ENCODE results near the gene AHDC1. TPM values are rescaled to one million over a fixed set of nuclear protein-coding genes. Genes with fewer than 3 reads are reported as not detected.

AHDC1 gene
- total and polyA plus RNA-seq, 9 of the 15 experiments (the other 6 are each of a cell fraction or from before 2014, with no cell fraction given) = 0.21 to 36.4 (median 4.7) TPM

DNA sequence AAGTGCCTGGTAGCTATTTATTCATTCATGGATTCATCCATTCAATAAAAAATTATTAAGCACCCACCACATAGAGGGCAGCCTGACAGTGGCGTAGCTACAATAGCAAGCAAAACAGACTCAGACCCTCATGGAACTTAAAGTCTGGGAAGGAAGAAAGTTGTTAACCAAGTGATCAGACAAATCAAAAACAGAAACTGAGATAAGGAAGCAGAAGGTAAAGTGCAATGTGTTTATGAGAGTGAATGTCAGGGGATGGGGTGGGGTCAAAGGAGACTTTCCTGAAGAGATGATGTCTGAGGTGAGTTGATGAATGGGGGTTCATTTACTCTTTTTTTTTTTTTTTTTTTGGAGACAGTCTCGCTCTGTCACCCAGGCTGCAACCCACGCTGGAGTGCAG is 111.1 kb downstream of the AHDC1 start (continued):
- TF ChIP-seq, protein P1, sequence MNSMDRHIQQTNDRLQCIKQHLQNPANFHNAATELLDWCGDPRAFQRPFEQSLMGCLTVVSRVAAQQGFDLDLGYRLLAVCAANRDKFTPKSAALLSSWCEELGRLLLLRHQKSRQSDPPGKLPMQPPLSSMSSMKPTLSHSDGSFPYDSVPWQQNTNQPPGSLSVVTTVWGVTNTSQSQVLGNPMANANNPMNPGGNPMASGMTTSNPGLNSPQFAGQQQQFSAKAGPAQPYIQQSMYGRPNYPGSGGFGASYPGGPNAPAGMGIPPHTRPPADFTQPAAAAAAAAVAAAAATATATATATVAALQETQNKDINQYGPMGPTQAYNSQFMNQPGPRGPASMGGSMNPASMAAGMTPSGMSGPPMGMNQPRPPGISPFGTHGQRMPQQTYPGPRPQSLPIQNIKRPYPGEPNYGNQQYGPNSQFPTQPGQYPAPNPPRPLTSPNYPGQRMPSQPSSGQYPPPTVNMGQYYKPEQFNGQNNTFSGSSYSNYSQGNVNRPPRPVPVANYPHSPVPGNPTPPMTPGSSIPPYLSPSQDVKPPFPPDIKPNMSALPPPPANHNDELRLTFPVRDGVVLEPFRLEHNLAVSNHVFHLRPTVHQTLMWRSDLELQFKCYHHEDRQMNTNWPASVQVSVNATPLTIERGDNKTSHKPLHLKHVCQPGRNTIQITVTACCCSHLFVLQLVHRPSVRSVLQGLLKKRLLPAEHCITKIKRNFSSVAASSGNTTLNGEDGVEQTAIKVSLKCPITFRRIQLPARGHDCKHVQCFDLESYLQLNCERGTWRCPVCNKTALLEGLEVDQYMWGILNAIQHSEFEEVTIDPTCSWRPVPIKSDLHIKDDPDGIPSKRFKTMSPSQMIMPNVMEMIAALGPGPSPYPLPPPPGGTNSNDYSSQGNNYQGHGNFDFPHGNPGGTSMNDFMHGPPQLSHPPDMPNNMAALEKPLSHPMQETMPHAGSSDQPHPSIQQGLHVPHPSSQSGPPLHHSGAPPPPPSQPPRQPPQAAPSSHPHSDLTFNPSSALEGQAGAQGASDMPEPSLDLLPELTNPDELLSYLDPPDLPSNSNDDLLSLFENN (IDR thresholded peaks at IDR 0.05; ENCODE audit: low read depth in 2 of 2, low read length in 2 of 2) = no peak

DNA sequence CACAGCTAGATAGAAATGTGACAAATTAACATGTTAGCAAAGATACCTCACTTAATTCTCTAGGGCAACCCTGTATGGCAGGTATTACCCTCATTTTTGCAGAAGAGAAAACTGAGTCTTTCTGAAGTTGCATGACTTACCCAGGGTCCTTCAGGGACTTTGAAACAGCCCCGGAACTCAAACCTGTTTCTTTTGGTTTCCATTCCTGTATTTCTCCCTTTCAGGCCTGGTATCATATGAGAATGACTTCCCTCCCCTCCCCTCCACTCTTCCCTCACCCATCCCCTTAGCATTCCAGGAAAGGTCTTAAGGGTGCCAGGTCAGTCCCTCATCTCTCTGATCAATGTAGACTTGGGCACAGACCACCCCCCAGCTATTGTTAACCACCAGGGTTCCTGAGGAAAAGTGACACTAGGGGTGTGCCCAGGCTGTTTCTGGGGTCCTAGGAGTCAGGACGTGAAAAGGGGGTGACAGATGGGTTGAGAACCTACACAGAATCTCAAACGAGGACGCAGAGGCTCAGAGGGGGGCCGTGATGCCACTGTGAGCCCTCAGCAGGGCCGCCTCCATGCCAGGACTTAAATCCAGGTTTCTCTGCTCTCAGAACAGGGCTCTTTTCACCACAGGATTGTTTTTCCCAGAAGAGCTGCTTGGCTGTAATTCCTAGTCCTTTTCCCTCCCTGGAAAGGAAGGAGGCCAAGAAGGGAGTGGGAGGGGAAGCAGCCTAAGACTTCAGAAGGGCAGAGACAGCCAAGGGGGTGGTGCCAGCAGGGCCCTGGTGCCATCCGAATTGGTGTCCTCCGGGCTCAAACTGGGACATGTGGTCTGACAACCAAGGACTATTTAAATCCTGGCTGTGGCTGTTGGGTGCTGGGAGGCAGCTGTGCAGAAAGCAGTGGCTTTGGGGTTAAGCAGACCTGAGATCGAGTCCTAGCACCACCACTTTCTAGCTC is 111.9 kb downstream of the AHDC1 start:
- CTCF ChIA-PET (ENCODE audit: low intra/inter-chr PET ratio) = no interaction called here
- Histone ChIP-seq H3K4me3 (no peak overlapping the region), H3K36me3 (ENCODE audit: control insufficient read depth, insufficient read depth, low read length) (no peaks in the 10 kb centered on the region; the same call in 2 of the 3 replicates), H3K9me3 (replicated peaks; ENCODE audit: control insufficient read depth, insufficient read depth, low read depth, low read length) (no peaks in the 10 kb centered on the region), H3K27ac (ENCODE audit: extremely low read depth, low read depth, low read length) (0 out of 3 replicates have a peak overlapping the region, but pooled peaks have one; percentile 2), H3K27me3 (ENCODE audit: control insufficient read depth in 2 of 2, insufficient read depth in 2 of 2, low read length in 2 of 2) (no peaks in the 10 kb centered on the region), H3K9me1 (ENCODE audit: control insufficient read depth, insufficient read depth, low read length) (no peaks in the 10 kb centered on the region), H2AFZ (ENCODE audit: low read depth, low read length) (peak overlapping the region; percentile 78), H3K9ac (ENCODE audit: insufficient read depth in 1 of 2, low read depth in 2 of 2, low read length in 2 of 2) (peak overlapping the region in 1 of 2 experiments; percentile 61; a peak in 3 of 4 replicates), H3K4me2 (ENCODE audit: insufficient read depth, low read length) (no peak overlapping the region), H3K79me2 (ENCODE audit: control insufficient read depth, insufficient read depth, low read length) (peaks cover 27% of the 10 kb centered on the region), H3K4me1 (replicated peaks in 1 of 2; ENCODE audit: control insufficient read depth in 2 of 2, insufficient read depth in 2 of 2, low read length in 2 of 2) (peaks cover 8 to 22% of the 10 kb centered on the region in 2 experiments; a peak in 4 of 5 replicates), H4K20me1 (replicated peaks; ENCODE audit: control insufficient read depth, insufficient read depth, low read length) (peaks cover 9% of the 10 kb centered on the region)
- BruUV-seq (replicated peaks) = no TSS peak
- FAIRE-seq = no peak
- in situ Hi-C loops (cut with MboI) (no loop called here), intact Hi-C loops (cut with micrococcal nuclease) (loop anchor here (5.0 kb wide), 2 partner anchors 75 to 1025 kb away; no protein-coding TSS in a partner anchor)
- ATAC-seq = no peak
- POLR2A ChIA-PET = interaction anchor here (0.8 to 2.2 kb wide), 5 partner anchors 8 to 66 kb away, joined by 3 to 19 read pairs (median 4); no protein-coding TSS in a partner anchor
- 60% methylated on average over 9 of the region's 9 CpGs for WGBS (ENCODE audit: insufficient coverage, low coverage, missing lambda C conversion rate)
- DNase-seq (ENCODE audit: extremely low read depth in 1 of 4, low spot score in 3 of 4) = no peak
- TF ChIP-seq RBM34 (IDR thresholded peaks at IDR 0.05; ENCODE audit: borderline replicate concordance, insufficient read depth, low read length) = no peak
- TF ChIP-seq POLR2AphosphoS5 (IDR thresholded peaks at IDR 0.05; ENCODE audit: control insufficient read depth, insufficient read depth, low read depth, low read length) = no peak
- no peak for TF ChIP-seq EP300 (IDR thresholded peaks at IDR 0.05; ENCODE audit: low read length)
- TF ChIP-seq, protein P2, sequence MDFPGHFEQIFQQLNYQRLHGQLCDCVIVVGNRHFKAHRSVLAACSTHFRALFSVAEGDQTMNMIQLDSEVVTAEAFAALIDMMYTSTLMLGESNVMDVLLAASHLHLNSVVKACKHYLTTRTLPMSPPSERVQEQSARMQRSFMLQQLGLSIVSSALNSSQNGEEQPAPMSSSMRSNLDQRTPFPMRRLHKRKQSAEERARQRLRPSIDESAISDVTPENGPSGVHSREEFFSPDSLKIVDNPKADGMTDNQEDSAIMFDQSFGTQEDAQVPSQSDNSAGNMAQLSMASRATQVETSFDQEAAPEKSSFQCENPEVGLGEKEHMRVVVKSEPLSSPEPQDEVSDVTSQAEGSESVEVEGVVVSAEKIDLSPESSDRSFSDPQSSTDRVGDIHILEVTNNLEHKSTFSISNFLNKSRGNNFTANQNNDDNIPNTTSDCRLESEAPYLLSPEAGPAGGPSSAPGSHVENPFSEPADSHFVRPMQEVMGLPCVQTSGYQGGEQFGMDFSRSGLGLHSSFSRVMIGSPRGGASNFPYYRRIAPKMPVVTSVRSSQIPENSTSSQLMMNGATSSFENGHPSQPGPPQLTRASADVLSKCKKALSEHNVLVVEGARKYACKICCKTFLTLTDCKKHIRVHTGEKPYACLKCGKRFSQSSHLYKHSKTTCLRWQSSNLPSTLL (IDR thresholded peaks at IDR 0.05) = no peak
- TF ChIP-seq MYBL2 (IDR thresholded peaks at IDR 0.05; ENCODE audit: low read depth) = no peak
- TF ChIP-seq MYBL2 (CRISPR knock-in tag; IDR thresholded peaks at IDR 0.05; ENCODE audit: borderline replicate concordance) = no peak
- TF ChIP-seq, protein P3, sequence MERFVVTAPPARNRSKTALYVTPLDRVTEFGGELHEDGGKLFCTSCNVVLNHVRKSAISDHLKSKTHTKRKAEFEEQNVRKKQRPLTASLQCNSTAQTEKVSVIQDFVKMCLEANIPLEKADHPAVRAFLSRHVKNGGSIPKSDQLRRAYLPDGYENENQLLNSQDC (CRISPR knock-in tag; IDR thresholded peaks at IDR 0.05) = no peak
- TF ChIP-seq ZNF778 (CRISPR knock-in tag; IDR thresholded peaks at IDR 0.05) = no peak
- TF ChIP-seq, protein P4, sequence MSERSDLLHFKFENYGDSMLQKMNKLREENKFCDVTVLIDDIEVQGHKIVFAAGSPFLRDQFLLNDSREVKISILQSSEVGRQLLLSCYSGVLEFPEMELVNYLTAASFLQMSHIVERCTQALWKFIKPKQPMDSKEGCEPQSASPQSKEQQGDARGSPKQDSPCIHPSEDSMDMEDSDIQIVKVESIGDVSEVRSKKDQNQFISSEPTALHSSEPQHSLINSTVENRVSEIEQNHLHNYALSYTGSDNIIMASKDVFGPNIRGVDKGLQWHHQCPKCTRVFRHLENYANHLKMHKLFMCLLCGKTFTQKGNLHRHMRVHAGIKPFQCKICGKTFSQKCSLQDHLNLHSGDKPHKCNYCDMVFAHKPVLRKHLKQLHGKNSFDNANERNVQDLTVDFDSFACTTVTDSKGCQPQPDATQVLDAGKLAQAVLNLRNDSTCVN (CRISPR knock-in tag; IDR thresholded peaks at IDR 0.05) = no peak
- no peak for TF ChIP-seq PHF20 (IDR thresholded peaks at IDR 0.05; ENCODE audit: partially characterized antibody)

Data from K562 (cell line).